GM12878 (cell line): ENCODE results near the gene ISCA2. TPM values are rescaled to one million over a fixed set of nuclear protein-coding genes. Genes with fewer than 3 reads are reported as not detected.
A peak's percentile ranks its signal among the peaks of the same experiment; 100 is the strongest.

ENCODE experiments used
- ATAC-seq: fragments of 200-7000 bp; cut with Tn5 transposase; 3 replicates; pipeline ENCODE4 v1.9.1; 2020; ENCODE audit warnings: mild to moderate bottlenecking, moderate library complexity
- BruUV-seq: library from RNA; stranded (reverse); fragments of 400-500 nt; replicated peaks from 2 replicates; lab custom pipeline; 2021; lab: Mats Ljungman, UMichigan
- CTCF ChIA-PET: fragments of 300-600 bp; sonication (Branson Sonifier 250); formaldehyde crosslinking; extraction: SDS; loops from one replicate; lab custom pipeline; 2021; ENCODE audit warnings: inconsistent platforms; lab: Yijun Ruan, JAX
- POLR2A ChIA-PET: fragments of 350-600 bp; formaldehyde crosslinking; extraction: SDS; loops from one replicate; lab custom pipeline; 2021; ENCODE audit warnings: inconsistent platforms; lab: Charles Lee
- RAD21 ChIA-PET: fragments of 300-600 bp; sonication (Branson Sonifier 250); formaldehyde crosslinking; loops from one replicate; lab custom pipeline; 2023; ENCODE audit warnings: antibody characterized with exemption; ENCODE audit not compliant: unreplicated experiment; lab: Charles Lee
- SMC1A ChIA-PET: fragments of 300-600 bp; sonication (Branson Sonifier 250); formaldehyde crosslinking; loops from one replicate; lab custom pipeline; 2023; ENCODE audit not compliant: unreplicated experiment, uncharacterized antibody; lab: Charles Lee
- DNase-seq: peaks from one replicate; pipeline ENCODE4 v3.0.0-alpha.2; 2011; ENCODE audit warnings: low read depth, low spot score
- FAIRE-seq: peaks from 3 replicates; lab custom pipeline; 2011; peaks lifted over from hg19 to GRCh38; lab: Jason Lieb, UNC
- H2AFZ ChIP-seq: 2 replicates; pipeline ENCODE4 v1.6.0; 2011; ENCODE audit warnings: low read depth, low read length, control low read depth; ENCODE audit not compliant: control insufficient read depth
- H3K27ac ChIP-seq: 2 replicates; pipeline ENCODE4 v1.5.1; 2011; ENCODE audit warnings: control low read depth; ENCODE audit not compliant: control insufficient read depth, insufficient read depth
- H3K27me3 ChIP-seq, 2 experiments: replicated peaks in 1 of 2; 2 replicates each; pipeline versions ENCODE4 v1.6.0 to v1.6.1; 2011; ENCODE audit warnings: low read length in 1 of 2; ENCODE audit not compliant: control insufficient read depth in 2 of 2, insufficient read depth in 2 of 2
- H3K36me3 ChIP-seq, 2 experiments: 2 replicates each; pipeline ENCODE4 v1.5.1; 2011; ENCODE audit warnings: low read length in 1 of 2; ENCODE audit not compliant: control insufficient read depth in 2 of 2, insufficient read depth in 2 of 2
- H3K4me1 ChIP-seq: 2 replicates; pipeline ENCODE4 v1.6.1; 2011; ENCODE audit warnings: mild to moderate bottlenecking, low read length, moderate library complexity, mixed read lengths; ENCODE audit not compliant: control insufficient read depth, insufficient read depth
- H3K4me2 ChIP-seq: 2 replicates; pipeline ENCODE4 v1.6.0; 2011; ENCODE audit warnings: control low read depth; ENCODE audit not compliant: control insufficient read depth, insufficient read depth
- H3K4me3 ChIP-seq: fragments of 200-600 bp; sonication (generic); 2 replicates; pipeline ENCODE4 v1.5.1; 2016
- H3K79me2 ChIP-seq: 2 replicates; pipeline ENCODE4 v1.6.0; 2011; ENCODE audit warnings: low read length; ENCODE audit not compliant: control insufficient read depth, insufficient read depth
- H3K9ac ChIP-seq: 2 replicates; pipeline ENCODE4 v1.8.0; 2011; ENCODE audit warnings: low read length, control low read depth, mixed read lengths; ENCODE audit not compliant: control insufficient read depth, insufficient read depth
- H3K9me3 ChIP-seq: replicated peaks from 3 replicates; pipeline ENCODE4 v1.5.1; 2011; ENCODE audit warnings: mild to moderate bottlenecking, low read length; ENCODE audit not compliant: control insufficient read depth, insufficient read depth
- H4K20me1 ChIP-seq: 2 replicates; pipeline ENCODE4 v1.6.0; 2011; ENCODE audit not compliant: control insufficient read depth, insufficient read depth
- ATF7 ChIP-seq: fragments of 450-650 bp; IDR thresholded peaks from 2 replicates; pipeline ENCODE4 v1.6.1; 2016; ENCODE audit warnings: low read depth, mild to moderate bottlenecking
- CHD2 ChIP-seq: IDR thresholded peaks from 2 replicates; pipeline ENCODE4 v1.6.1; 2011; ENCODE audit warnings: low read depth, low read length, improper control_type of control experiment, borderline replicate concordance
- FOXK2 ChIP-seq: fragments of 450-650 bp; IDR thresholded peaks from 2 replicates; pipeline ENCODE4 v1.6.1; 2017; ENCODE audit warnings: mild to moderate bottlenecking, moderate library complexity
- MLLT1 ChIP-seq: fragments of 450-650 bp; IDR thresholded peaks from 2 replicates; pipeline ENCODE4 v1.6.1; 2016; ENCODE audit warnings: mild to moderate bottlenecking
- NFYB ChIP-seq: IDR thresholded peaks from 2 replicates; pipeline ENCODE4 v1.6.1; 2011; ENCODE audit warnings: low read depth, mild to moderate bottlenecking, low read length, improper control_type of control experiment, moderate library complexity; ENCODE audit not compliant: insufficient read depth
- NKRF ChIP-seq: fragments of 450-650 bp; conservative IDR thresholded peaks from 2 replicates; pipeline ENCODE4 v1.6.1; 2017; ENCODE audit warnings: mild to moderate bottlenecking, moderate library complexity
- PML ChIP-seq: IDR thresholded peaks from 2 replicates; pipeline ENCODE4 v1.6.1; 2012; ENCODE audit warnings: low read length, inconsistent platforms
- POLR2A ChIP-seq: IDR thresholded peaks from 2 replicates; pipeline ENCODE4 v1.6.1; 2011; ENCODE audit warnings: low read depth, mild to moderate bottlenecking, low read length
- RFX5 ChIP-seq: IDR thresholded peaks from 2 replicates; pipeline ENCODE4 v1.6.1; 2011; ENCODE audit warnings: low read depth, low read length, improper control_type of control experiment
- RUNX3 ChIP-seq: IDR thresholded peaks from 2 replicates; pipeline ENCODE4 v1.6.1; 2012; ENCODE audit warnings: low read length, inconsistent platforms
- SMC3 ChIP-seq: IDR thresholded peaks from 2 replicates; pipeline ENCODE4 v1.6.1; 2011; ENCODE audit warnings: low read length, improper control_type of control experiment, borderline replicate concordance
- YY1 ChIP-seq: IDR thresholded peaks from 2 replicates; pipeline ENCODE4 v1.6.1; 2011; ENCODE audit warnings: low read depth, mild to moderate bottlenecking, low read length
- WGBS: methylation state at CpG from one replicate; pipeline ENCODE4 v1.1.6; 2016; ENCODE audit warnings: low lambda C conversion rate; ENCODE audit not compliant: insufficient replicate concordance, insufficient coverage; ENCODE audit errors: missing lambda C conversion rate; 5-methylcytosine and 5-hydroxymethylcytosine counted together
- in situ Hi-C: fragments of 300-500 bp; cut with MboI; formaldehyde crosslinking; loops from 9 replicates; pipeline ENCODE4 v1.14.3; 2018; ENCODE audit warnings: mixed read lengths
- intact Hi-C: fragments of 100-400 bp; cut with micrococcal nuclease; formaldehyde crosslinking; loops from one replicate; pipeline ENCODE4 v1.14.2; 2022; ENCODE audit not compliant: unreplicated experiment
- polyA plus RNA-seq, 11 experiments: library from polyadenylated mRNA; depleted of rRNA in 4 of 11; unstranded in 6 of 11; stranded (reverse) in 5 of 11; fragments of >200 nt; fragmentation: Nextera tagmentation in 4 of 11; fragmentation: Illumina TruSeq in 1 of 11; extraction: Ambion mirVana in 4 of 11; extraction: Trizol in 1 of 11; gene quantifications; 1 replicate in 1 of 11; 2 replicates in 10 of 11; pipeline versions ENCODE4 v1.2.1 to v1.2.3, GENCODE V29; 2011 to 2016; ENCODE audit warnings: inconsistent platforms in 2 of 11, missing spikeins in 2 of 11, low read depth in 1 of 11
- total RNA-seq, 4 experiments: library from RNA; depleted of rRNA in 3 of 4; stranded (reverse); fragments of >200 nt in 3 of 4; fragmentation: Illumina TruSeq in 1 of 4; extraction: Trizol in 1 of 4; gene quantifications; 2 replicates each; pipeline versions ENCODE4 v1.2.1 to v1.2.3, GENCODE V29; 2013 to 2021
- TF ChIP-seq, protein P1 (sequence below), 3 experiments: IDR thresholded peaks in 2 of 3; conservative IDR thresholded peaks in 1 of 3; 2 replicates each; pipeline ENCODE4 v1.5.1; 2011; ENCODE audit warnings: low read depth in 3 of 3, low read length in 3 of 3, mild to moderate bottlenecking in 3 of 3, control low read depth in 2 of 3, moderate library complexity in 2 of 3, inconsistent platforms in 1 of 3, mixed read lengths in 1 of 3; ENCODE audit not compliant: control insufficient read depth in 2 of 3, insufficient read depth in 1 of 3; ENCODE audit errors: extremely low read depth in 1 of 3
- TF ChIP-seq, protein P2 (sequence below): fragments of 450-650 bp; IDR thresholded peaks from 2 replicates; pipeline ENCODE4 v1.6.1; 2017; ENCODE audit warnings: borderline replicate concordance
- TF ChIP-seq, protein P3 (sequence below): fragments of 450-650 bp; IDR thresholded peaks from 2 replicates; pipeline ENCODE4 v1.6.1; 2017; ENCODE audit warnings: mild to moderate bottlenecking

Gene ISCA2
- total and polyA plus RNA-seq, 10 of the 15 experiments (the other 5 are each of a cell fraction or from before 2014, with no cell fraction given): 7.5 to 116 (median 32.5) TPM

DNA sequence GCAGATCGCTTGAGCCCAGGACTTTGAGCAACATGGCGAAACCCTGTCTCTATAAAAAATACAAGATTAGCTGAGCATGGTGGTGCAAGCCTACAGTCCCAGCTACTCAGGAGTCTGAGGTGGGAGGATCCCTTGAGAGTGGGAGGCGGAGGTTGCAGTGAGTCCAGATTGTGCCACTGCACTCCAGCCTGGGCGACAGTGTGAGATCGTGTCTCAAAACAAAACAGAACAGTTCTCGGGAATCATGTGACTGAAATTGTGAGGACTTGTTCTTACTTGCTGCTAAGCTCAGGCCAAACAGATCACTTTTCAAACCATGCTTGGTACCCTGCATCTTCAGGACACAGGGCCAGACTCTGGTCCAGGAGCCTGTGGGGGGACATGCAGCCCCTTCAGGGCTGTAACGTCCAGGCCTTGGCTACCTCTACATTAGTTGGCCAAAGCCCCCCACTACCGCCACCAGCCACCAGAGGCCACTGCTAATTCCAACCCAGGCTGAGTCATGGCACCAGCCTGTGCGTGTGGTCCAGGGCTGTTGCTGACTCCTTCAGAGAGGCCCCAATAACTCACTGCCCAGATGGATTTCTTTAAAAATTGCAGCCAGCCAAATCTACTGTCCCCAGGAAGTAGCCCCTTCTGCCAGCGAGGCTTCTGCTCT is 34.1 kb upstream of the ISCA2 start:
- no peak overlapping the region for H3K4me2 ChIP-seq
- H3K79me2 ChIP-seq: no peaks in the 10 kb centered on the region
- peak; percentile 97 for ATAC-seq
- H3K9ac ChIP-seq: no peak overlapping the region
- ChIA-PET RAD21 (no interaction called here), CTCF (interaction anchor here (0.7 to 1.9 kb wide), 3 partner anchors 34 to 194 kb away, joined by 3 to 7 read pairs (median 3); partner anchors contain the start of genes ISCA2 and NPC2), POLR2A (no interaction called here), SMC1A (interaction anchor here (1.3 kb wide), 1 partner anchor 31 kb away, joined by 5 read pairs; no protein-coding TSS in a partner anchor)
- no peak for DNase-seq
- H3K27me3 ChIP-seq: peaks cover 0 to 5% of the 10 kb centered on the region in 2 experiments; a peak in 2 of 4 replicates
- no peaks in the 10 kb centered on the region for H3K9me3 ChIP-seq
- no peaks in the 10 kb centered on the region for H3K36me3 ChIP-seq
- no peak overlapping the region for H3K4me3 ChIP-seq
- no peak overlapping the region for H2AFZ ChIP-seq
- peak; percentile 69 for FAIRE-seq
- 37% methylated on average over 10 of the region's 10 CpGs for WGBS
- BruUV-seq: no TSS peak
- H3K27ac ChIP-seq: no peak overlapping the region
- H3K4me1 ChIP-seq: no peaks in the 10 kb centered on the region
- intact Hi-C loops: no loop called here
- in situ Hi-C loops: no loop called here
- no peaks in the 10 kb centered on the region for H4K20me1 ChIP-seq
- TF ChIP-seq, protein P1, sequence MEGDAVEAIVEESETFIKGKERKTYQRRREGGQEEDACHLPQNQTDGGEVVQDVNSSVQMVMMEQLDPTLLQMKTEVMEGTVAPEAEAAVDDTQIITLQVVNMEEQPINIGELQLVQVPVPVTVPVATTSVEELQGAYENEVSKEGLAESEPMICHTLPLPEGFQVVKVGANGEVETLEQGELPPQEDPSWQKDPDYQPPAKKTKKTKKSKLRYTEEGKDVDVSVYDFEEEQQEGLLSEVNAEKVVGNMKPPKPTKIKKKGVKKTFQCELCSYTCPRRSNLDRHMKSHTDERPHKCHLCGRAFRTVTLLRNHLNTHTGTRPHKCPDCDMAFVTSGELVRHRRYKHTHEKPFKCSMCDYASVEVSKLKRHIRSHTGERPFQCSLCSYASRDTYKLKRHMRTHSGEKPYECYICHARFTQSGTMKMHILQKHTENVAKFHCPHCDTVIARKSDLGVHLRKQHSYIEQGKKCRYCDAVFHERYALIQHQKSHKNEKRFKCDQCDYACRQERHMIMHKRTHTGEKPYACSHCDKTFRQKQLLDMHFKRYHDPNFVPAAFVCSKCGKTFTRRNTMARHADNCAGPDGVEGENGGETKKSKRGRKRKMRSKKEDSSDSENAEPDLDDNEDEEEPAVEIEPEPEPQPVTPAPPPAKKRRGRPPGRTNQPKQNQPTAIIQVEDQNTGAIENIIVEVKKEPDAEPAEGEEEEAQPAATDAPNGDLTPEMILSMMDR (IDR thresholded peaks at IDR 0.05 in 2 of 3, conservative IDR thresholded peaks at IDR 0.05 in 1 of 3; ENCODE audit: control insufficient read depth in 2 of 3, extremely low read depth in 1 of 3, insufficient read depth in 1 of 3, low read depth in 3 of 3, low read length in 3 of 3): peak; percentile 54 to 74 (median 61)
- TF ChIP-seq RFX5 (no peak), POLR2A (no peak), CHD2 (no peak), NKRF (no peak), MLLT1 (no peak), SMC3 (peak; percentile 26; the same call in 1 of the 2 replicates), YY1 (0 out of 2 replicates have a peak, but pooled peaks have one; percentile 18), RUNX3 (no peak), NFYB (no peak), PML (no peak), FOXK2 (no peak), ATF7 (no peak)
- TF ChIP-seq, protein P2, sequence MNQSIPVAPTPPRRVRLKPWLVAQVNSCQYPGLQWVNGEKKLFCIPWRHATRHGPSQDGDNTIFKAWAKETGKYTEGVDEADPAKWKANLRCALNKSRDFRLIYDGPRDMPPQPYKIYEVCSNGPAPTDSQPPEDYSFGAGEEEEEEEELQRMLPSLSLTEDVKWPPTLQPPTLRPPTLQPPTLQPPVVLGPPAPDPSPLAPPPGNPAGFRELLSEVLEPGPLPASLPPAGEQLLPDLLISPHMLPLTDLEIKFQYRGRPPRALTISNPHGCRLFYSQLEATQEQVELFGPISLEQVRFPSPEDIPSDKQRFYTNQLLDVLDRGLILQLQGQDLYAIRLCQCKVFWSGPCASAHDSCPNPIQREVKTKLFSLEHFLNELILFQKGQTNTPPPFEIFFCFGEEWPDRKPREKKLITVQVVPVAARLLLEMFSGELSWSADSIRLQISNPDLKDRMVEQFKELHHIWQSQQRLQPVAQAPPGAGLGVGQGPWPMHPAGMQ: no peak
- TF ChIP-seq, protein P3, sequence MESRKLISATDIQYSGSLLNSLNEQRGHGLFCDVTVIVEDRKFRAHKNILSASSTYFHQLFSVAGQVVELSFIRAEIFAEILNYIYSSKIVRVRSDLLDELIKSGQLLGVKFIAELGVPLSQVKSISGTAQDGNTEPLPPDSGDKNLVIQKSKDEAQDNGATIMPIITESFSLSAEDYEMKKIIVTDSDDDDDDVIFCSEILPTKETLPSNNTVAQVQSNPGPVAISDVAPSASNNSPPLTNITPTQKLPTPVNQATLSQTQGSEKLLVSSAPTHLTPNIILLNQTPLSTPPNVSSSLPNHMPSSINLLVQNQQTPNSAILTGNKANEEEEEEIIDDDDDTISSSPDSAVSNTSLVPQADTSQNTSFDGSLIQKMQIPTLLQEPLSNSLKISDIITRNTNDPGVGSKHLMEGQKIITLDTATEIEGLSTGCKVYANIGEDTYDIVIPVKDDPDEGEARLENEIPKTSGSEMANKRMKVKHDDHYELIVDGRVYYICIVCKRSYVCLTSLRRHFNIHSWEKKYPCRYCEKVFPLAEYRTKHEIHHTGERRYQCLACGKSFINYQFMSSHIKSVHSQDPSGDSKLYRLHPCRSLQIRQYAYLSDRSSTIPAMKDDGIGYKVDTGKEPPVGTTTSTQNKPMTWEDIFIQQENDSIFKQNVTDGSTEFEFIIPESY: no peak
